T follicular helper cell (primary cell): ENCODE measurements around the gene DDX42.
"Not testable (repeated sequence)": the region's sequence is repeated elsewhere in the genome, so short reads cannot be mapped to it uniquely, and the experiment has no call there.

Source experiments
- DNase-seq: peaks from one replicate; pipeline ENCODE4 v3.0.0-alpha.2; 2020; ENCODE audit warnings: low read depth

DDX42 gene

DNA sequence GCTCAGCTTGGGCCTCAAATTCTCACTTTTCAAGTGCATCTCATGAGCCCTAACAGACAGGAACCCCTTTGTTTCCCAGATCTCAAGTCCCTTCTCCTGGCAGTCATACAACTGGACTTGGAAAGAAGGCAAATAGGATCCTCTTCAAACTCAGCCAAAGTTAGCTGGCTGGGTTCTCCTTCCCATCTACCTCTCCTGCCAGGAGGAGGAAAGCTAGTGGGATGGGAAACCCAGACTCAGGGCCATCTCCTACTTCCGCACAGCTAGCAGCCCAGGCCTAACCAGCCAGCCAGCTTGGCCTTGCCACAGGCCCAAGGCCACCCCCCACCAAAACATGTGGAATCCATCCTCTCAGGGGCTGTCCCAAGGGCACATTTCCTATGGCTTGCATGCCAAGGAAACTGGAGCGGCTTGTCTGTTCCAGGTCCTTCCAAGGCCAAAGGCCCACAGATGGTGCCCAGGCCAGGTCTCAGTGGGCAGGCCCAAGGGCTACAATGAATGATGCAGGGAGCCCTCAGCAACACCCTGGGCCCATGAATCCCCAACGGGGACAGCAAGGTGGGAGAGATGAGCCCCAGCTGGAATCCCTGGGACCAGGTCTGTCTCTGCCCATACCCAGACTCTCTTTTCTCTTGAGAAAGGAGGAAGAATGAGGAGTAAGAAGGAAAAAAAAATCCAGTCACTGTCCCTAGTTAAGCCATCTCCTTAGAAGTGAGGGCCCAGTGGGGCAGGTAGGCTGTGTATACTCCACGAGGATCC is 66.8 kb downstream of the DDX42 start:
- no peak for DNase-seq

DNA sequence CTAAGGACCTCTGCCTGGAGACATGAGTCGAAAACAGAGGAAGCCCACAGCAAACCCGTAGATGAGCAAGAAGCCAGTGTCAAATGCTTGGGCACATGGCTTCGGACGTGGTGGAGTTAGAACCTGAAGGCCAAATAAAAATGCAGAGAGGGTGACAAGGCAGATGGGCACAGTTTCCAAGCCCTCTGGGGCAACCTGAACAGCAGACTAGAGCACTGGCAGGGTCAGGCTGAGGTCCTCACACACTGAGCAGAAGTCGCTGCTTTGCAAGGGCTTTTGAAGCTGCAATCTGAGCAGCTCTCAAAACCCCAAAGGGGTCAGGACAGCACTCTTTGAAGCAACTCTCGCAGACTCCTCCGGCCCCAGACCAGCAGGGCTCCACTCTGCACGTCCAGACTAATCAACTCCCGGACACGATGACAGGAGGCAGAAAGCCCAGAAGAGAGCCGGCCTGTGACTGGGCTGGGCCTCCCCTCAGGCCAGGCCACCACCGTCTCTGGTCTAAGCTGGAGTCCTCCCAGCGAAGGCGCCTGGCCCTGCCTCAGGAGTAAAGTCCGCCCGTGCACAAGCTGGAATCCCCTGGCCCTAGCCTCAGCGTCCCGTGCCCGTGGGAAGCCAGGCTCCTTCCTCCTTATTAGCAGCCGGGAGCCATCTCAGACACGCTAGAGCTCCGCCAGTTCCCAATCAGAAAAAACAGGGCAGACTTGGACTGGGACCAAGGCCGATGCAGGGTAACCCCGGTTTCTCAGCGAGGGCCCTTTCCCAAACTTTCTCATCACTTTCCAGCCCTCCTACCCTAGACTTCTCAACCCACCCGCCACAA is 67.6 kb downstream of the DDX42 start:
- no peak for DNase-seq

DNA sequence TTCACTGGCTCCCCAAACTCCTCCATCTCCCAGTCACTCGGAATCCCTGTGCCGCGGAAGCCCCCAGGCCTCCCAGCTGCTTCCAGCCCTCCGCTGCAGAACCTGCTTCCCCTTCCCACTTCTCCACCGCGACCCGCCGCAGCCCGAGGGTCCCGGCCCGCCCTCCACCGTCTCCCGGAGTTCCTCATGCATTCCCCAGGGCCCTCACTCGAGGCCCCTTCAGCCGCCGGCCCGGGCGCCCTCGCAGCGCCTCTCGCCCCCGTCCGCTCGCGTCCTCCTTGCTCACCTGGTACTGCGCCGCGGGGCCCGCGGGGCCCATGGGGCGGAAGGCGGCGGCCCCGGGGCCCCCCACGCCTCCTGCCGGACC is 68.2 kb downstream of the DDX42 start:
- no peak for DNase-seq

DNA sequence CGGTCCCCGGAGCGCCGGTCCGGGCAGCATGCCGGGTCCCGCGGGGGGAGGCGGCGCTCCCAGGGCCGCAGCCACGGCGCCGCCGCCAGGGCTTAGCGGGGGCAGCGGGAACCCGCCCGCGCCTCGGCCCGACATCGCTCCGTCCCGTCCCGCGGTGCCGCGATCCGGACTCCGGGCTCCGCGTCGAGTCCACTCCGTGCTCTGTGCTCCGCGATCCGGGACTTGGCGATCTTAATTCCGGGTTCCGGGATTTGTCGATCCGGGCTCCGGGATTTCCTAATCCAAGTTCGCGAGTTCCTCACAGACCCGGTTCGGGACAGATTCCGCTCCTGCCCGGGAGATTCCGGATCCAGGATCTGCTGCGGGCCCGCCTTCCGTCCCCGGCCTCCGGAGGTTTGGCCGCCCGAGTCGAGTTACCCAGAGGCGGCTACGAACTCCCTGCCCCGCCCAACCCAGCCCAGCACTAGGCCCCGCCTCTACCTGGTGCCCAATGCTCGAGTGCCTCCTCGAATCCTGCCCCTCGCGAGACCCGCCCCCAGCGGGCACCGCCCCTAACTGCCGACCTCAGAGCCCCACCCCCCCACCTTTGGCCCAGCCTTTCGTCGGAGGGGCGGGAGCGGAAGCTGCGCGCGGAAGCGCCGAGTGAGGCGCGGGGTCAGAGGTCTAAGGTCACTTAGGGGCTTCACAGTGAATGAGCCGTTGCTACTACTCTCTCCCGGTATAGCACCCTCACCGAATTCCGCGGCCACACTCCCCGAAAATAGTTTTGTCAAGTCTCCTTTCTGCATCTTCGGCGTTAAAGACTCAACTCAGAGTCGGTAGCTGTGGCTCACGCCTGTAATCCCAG is 68.8 kb downstream of the DDX42 start, which contains the start of gene SMARCD2:
Gene SMARCD2 (minus strand): TSS at position 146 of the 847 bp plus-strand sequence. CDS start 11 bp downstream, at position 135.
- peak; percentile 99 for DNase-seq

DNA sequence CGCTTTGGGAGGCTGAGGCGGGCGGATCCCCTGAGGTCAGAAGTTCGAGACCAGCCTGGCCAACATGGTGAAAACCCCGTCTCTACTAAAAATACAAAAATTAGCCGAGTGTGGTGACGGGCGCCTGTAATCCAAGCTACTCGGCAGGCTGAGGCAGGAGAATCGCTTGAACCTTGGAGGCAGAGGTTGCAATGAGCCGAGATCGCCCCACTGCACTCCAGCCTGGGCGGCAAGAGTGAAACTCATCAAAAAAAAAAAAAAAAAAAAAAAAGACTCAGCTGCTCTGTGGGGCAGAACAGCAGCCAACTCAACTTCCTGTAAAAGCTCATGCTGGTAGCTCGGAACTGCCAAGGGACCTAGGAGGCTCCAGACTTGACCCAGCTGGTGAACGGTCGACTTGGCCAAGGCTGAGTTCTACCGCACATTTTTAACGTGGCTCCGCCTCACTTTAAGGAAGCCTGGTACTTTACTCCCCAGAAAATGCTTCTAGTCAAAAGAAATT is 69.5 kb downstream of the DDX42 start:
- not testable (repeated sequence) for DNase-seq

DNA sequence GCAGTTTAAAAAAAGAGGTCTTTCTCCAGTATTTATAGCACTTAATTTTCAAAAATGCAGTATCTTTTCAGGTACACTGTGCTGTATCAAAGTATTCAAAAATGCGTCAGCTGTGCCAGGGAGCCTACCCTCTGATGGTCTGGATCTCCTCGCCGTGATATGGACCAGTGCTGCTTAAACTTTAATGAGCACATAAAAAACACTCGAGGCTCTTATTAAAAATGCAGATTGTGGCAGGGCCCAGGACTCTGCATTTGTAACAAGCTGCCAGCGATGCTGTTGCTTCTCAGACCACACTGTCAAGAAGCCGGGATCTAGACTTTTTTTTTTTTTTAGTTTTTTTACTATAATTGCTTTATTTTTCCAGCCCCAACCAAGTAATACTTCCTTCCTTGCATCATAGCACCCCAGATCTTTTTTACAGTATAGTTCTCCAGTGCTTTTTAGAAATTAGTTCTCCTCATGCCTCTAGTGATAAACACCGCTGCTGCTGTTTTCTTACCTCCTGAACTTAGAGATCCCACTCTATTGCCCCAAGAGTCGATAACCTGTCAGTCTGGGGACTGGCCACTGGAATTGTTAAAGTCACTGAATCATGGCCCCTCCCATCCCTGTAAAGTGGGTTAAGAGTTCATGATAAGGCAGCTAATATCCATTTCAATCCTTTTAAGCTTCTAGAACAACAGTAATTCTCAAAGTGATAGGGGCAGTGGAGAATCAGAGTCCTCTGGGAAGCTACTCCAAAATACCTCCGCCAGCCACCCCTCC is 70.1 kb downstream of the DDX42 start:
- DNase-seq: no peak

DNA sequence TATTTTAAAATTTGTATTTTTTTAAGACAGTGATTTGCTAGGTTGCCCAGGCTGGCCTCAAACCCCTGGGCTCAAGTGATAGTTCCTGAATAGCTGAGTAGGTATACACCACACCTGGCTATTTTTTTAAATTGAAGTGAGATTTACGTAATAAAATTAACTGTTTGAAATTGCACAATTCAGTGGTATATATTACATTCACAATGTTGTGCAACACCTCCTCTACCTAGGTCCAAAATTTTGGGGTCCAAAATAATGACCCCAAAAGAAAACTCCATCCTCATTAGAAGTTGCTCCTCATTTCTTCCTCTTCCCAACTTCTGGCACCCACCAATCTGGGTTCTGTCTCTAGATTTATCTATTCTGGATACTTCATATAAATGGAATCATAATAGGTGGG is 71.5 kb downstream of the DDX42 start:
- no peak for DNase-seq

DNA sequence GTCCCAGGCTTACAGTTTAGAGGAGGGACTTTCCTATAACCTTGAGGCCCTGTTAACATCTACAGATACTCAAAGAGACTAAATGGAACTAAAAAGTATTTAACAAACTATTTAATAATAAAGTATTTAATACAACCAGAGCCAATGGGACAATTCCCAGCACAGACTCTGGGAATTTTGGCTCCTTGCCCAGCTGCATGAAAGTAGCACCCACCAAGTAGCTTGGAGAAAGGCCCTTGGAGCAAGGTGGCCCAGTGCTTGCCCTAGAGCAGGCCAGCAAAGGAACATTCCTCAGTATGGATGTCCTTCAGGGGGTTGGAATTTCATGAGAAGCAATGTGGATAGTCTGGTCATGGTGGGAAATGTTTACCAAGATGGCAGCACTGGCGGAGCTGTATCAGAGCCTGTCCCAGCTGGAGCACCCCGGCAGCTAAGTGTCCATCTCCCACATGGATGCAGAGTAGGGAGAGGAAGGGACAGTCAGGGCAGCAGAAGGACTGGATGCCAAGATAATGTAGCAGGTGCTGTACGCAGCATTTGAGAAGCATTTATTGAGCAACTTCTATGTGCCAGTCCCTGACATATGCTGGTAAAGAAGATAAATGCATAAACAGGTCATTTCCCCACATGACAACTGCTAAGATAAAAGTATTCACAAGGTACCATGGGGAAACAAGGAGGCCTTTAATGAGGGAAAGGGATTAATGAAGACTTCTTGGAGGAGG is 73.7 kb downstream of the DDX42 start:
- no peak for DNase-seq

DNA sequence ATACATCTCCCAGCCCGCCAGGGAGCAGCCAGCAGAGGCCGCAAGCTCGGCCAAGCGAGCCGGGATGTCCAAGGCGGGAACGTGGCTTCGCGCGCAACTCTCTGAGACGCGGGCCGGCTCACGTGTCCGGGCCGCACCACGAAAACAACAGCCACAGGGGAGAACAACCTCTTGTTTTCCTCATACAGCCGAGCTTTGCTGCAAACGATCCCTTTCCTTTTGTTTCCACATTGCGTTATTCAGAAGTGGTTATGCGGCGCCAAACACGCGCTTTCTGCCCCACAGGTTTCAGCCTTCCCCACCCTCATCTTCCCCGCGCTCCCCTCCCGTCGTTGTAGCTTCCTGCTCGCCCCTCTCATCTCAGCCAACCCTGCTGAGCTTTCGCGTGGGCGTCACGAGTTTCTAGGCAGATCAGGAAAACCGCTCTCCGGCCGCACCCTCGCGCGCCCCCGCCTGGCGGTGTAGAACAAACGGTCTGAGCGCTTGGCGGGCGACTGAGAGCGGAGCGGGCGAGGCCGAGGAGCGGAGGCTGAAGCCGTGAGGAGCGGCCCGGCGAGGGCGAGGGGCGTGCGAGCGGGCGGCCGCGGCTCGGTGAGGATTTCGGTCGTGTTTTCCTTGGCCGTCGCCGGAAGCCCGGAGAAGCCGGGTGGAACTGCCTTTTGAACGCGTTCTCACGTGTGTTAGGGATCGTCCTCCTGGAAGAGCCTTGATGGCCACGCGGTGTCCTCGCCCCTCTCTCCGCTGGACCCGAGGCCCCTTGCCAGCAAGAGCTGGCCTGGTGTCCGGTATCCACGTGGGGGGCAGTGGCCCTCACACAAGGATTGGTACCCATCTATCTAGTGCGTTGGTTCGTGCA is 75.1 kb downstream of the DDX42 start:
- DNase-seq: peak; percentile 91

DNA sequence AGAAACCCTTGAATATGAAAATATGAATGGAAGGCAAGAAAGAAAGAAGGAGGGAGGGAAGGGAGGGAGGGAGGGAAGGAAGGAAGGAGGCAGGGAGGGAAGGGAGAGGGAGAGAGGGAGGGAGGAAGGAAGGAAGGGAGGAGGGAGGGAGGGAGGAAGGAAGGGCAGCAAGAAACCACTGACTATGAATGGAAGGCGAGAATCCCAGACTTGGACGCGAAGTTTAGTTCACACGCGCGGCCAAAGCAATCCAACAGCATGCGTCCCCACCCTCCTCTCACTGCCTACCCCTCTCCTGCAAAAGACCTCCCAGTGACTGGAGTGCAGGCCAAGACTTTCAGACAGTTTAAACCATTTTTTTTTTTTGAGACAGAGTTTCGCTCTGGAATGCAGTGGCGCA is 76.4 kb downstream of the DDX42 start:
- DNase-seq: no peak

DNA sequence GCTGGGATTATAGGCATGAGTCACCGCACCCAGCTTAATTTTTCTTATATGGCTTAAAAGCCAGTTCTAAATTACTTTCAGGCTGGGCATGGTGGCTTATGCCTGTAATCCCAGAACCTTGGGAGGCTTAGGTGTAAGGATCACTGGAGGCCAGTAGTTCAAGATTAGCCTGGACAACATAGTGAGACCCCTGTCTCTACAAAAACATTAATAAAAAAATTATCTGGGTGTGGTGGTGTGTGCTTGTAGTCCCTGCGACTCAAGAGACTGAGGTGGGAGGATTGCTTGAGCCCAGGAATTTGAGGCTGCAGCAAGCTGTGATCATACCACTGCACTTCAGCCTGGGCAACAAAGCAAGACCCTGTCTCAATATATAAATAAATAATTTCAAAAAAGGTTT is 79.3 kb downstream of the DDX42 start:
- DNase-seq: no peak

DNA sequence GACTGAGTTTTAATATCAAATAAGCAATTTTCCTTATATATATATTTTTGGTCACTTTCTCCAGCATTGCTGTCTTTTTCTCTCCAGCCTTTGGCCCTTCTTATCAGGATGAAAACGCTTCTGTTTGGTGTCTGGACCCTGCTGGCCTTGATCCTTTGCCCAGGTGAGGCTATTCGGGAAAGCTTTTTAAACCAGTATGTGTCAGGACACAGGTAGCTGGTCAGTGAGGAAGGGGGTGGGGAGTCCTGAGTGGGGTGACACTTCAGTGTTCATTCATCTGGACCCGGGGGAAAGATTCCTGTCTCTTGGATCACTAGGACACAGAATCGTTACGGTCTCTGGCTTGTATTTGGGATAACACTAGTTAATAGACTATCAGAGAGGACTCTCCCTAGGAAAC is 80.7 kb downstream of the DDX42 start:
- no peak for DNase-seq

DNA sequence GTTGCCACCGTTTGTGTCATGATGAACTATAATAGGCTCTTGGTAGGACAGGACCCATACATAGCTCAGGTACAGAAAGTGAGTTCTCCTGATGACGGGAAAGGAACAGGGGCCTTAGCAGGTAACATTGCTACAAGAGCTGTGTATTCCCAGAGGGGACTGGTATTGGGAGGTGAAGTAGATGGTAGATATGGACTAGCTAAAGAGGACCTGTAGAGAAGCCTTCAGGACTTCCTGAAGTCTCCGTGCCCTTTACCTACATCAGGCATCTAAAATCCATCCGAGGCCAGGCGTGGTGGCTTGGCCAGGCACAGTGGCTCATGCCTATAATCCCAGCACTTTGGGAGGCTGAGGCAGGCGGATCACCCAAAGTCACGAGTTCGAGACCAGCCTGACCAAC is 81.2 kb downstream of the DDX42 start:
- DNase-seq: no peak

DNA sequence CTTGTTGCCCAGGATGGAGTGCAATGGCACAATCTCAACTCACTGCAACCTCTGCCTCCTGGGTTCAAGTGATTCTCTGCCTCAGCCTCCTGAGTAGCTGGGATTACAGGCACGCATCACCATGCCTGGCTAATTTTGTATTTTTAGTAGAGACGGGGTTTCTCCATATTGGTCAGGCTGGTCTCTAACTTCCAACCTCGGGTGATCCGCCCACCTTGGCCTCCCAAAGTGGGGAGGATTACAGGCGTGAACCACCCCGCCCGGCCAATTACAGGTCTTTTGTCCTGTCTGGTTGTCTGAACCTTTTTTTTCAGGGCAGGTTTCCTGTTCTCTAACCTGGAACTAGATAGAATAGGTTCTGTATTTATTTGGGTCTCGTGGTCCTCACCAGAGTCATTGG is 82.5 kb downstream of the DDX42 start:
- DNase-seq: not testable (repeated sequence)

DNA sequence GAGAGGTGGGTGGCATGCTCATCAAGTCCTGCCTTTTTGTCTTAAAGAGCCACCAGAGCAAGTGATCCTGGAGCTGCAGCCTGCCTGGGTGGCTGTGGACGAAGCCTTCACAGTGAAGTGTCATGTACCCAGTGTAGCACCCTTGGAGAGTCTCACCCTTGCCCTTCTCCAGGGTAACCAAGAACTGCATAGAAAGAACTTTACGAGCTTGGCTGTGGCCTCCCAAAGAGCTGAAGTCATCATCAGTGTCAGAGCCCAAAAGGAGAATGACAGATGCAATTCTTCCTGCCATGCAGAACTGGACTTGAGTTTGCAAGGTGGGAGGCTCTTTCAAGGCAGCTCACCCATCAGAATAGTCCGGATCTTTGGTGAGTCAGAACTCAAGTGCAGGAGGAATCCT is 85.3 kb downstream of the DDX42 start:
- DNase-seq: no peak

DNA sequence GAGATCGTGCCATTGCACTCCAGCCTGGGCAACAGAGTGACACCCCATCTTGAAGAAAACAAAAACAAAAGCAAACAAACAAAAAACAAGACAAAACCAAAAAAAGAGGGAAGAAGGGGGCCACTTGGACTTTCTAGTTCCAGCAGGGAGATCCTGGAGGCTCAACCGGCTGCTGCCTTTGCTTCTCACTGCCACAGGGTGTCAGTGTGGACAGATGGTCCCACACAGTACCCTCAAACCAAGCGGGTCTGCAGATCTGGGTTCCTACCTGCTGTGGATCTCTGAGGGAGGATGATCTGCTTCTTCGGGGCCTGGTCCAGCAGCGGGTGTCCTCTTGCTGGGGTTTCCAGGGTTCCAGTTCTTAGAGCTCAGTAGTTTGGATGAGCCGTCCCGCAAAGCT is 92.7 kb downstream of the DDX42 start:
- not testable (repeated sequence) for DNase-seq
